CD14-positive monocyte (primary cell): ENCODE data around the gene HAGH. TPM values are rescaled to one million over a fixed set of nuclear protein-coding genes. Genes with fewer than 3 reads are reported as not detected.
A peak's percentile ranks its signal among the peaks of the same experiment; 100 is the strongest.

Source experiments
- DNase-seq, 3 donors: peaks; one replicate each; pipeline ENCODE4 v3.0.0-alpha.2; 2011 to 2022
- H2AFZ ChIP-seq: 2 replicates; pipeline ENCODE4 v1.6.0; 2012; ENCODE audit warnings: mild to moderate bottlenecking, low read depth, low read length, inconsistent platforms; ENCODE audit not compliant: insufficient read depth, poor library complexity, severe bottlenecking
- H3K27ac ChIP-seq, 2 donors: 1 replicate in 1 of 2; 2 replicates in 1 of 2; pipeline ENCODE4 v1.5.1; 2012 to 2013; ENCODE audit warnings: low read length in 2 of 2, control low read depth in 1 of 2, inconsistent platforms in 1 of 2, low read depth in 1 of 2, mild to moderate bottlenecking in 1 of 2
- H3K27me3 ChIP-seq, 2 donors: one replicate each; pipeline versions ENCODE4 v1.6.0 to v1.6.1; 2011 to 2013; ENCODE audit warnings: low read length in 2 of 2; ENCODE audit not compliant: control insufficient read depth in 2 of 2, insufficient read depth in 2 of 2
- H3K36me3 ChIP-seq, 2 donors: replicated peaks in 1 of 2; 1 replicate in 1 of 2; 2 replicates in 1 of 2; pipeline versions ENCODE4 v1.5.1 to v1.6.1; 2012 to 2013; ENCODE audit warnings: low read length in 2 of 2, control low read depth in 1 of 2, inconsistent platforms in 1 of 2, mild to moderate bottlenecking in 1 of 2; ENCODE audit not compliant: insufficient read depth in 2 of 2, control insufficient read depth in 1 of 2
- H3K4me1 ChIP-seq, 2 donors: 1 replicate in 1 of 2; 2 replicates in 1 of 2; pipeline versions ENCODE4 v1.5.1 to v1.6.1; 2012 to 2013; ENCODE audit warnings: low read length in 2 of 2, control low read depth in 1 of 2, inconsistent platforms in 1 of 2, mild to moderate bottlenecking in 1 of 2, moderate library complexity in 1 of 2; ENCODE audit not compliant: insufficient read depth in 2 of 2, control insufficient read depth in 1 of 2
- H3K4me2 ChIP-seq: replicated peaks from 2 replicates; pipeline ENCODE3; 2012; ENCODE audit warnings: low read length, moderate library complexity, mild to moderate bottlenecking; ENCODE audit not compliant: poor library complexity, severe bottlenecking; ENCODE audit errors: extremely low read depth
- H3K4me3 ChIP-seq, 3 experiments: fragments of 200-600 bp in 1 of 3; sonication (generic) in 1 of 3; replicated peaks in 1 of 3; 1 replicate in 2 of 3; 2 replicates in 1 of 3; pipeline ENCODE4 v1.5.1; 2011 to 2013; ENCODE audit warnings: low read length in 3 of 3, mild to moderate bottlenecking in 3 of 3, control low read depth in 2 of 3, low read depth in 2 of 3, inconsistent platforms in 1 of 3, moderate library complexity in 1 of 3
- H3K79me2 ChIP-seq: 2 replicates; pipeline ENCODE4 v1.6.0; 2012; ENCODE audit warnings: mild to moderate bottlenecking, control low read depth, inconsistent platforms, low read length, moderate library complexity; ENCODE audit not compliant: insufficient read depth
- H3K9ac ChIP-seq: 2 replicates; pipeline ENCODE4 v1.6.0; 2017; ENCODE audit warnings: low read length, mild to moderate bottlenecking; ENCODE audit not compliant: insufficient read depth, poor library complexity, severe bottlenecking
- H3K9me3 ChIP-seq, 2 donors: replicated peaks in 1 of 2; 1 replicate in 1 of 2; 2 replicates in 1 of 2; pipeline versions ENCODE4 v1.5.1 to v1.6.1; 2012 to 2013; ENCODE audit warnings: low read length in 2 of 2, control low read depth in 1 of 2; ENCODE audit not compliant: control insufficient read depth in 1 of 2, insufficient read depth in 1 of 2
- H4K20me1 ChIP-seq: 2 replicates; pipeline ENCODE4 v1.6.0; 2012; ENCODE audit warnings: mild to moderate bottlenecking, low read length, control low read depth, moderate library complexity; ENCODE audit not compliant: insufficient read depth
- H3K27ac Mint-ChIP-seq, 7 donors: one replicate each; pipeline ENCODE4 v1.8.0; 2020; ENCODE audit warnings: mild to moderate bottlenecking in 7 of 7, mixed read lengths in 7 of 7, moderate library complexity in 6 of 7, inconsistent platforms in 2 of 7
- H3K27me3 Mint-ChIP-seq, 3 donors: one replicate each; pipeline ENCODE4 v1.8.0; 2021 to 2022; ENCODE audit warnings: low read depth in 3 of 3, mild to moderate bottlenecking in 3 of 3, mixed read lengths in 3 of 3, moderate library complexity in 3 of 3, inconsistent platforms in 1 of 3
- H3K36me3 Mint-ChIP-seq, 2 donors: one replicate each; pipeline ENCODE4 v1.8.0; 2020; ENCODE audit warnings: mixed read lengths in 2 of 2, inconsistent platforms in 1 of 2, mild to moderate bottlenecking in 1 of 2
- H3K4me1 Mint-ChIP-seq: one replicate; pipeline ENCODE4 v1.8.0; 2020; ENCODE audit warnings: mild to moderate bottlenecking, mixed read lengths
- H3K4me3 Mint-ChIP-seq, 2 donors: one replicate each; pipeline ENCODE4 v1.8.0; 2020; ENCODE audit warnings: mild to moderate bottlenecking in 2 of 2, mixed read lengths in 2 of 2, moderate library complexity in 1 of 2
- H3K9me3 Mint-ChIP-seq, 7 donors: one replicate each; pipeline ENCODE4 v1.8.0; 2020 to 2022; ENCODE audit warnings: mixed read lengths in 7 of 7, mild to moderate bottlenecking in 6 of 7, moderate library complexity in 6 of 7, inconsistent platforms in 2 of 7
- WGBS: methylation state at CpG from one replicate; pipeline ENCODE4 v1.1.5; 2013; ENCODE audit warnings: missing lambda C conversion rate; ENCODE audit not compliant: insufficient coverage; 5-methylcytosine and 5-hydroxymethylcytosine counted together
- intact Hi-C, 2 donors: fragments of 100-400 bp; cut with micrococcal nuclease; formaldehyde crosslinking; loops; one replicate each; pipeline versions ENCODE4 v1.15.0 to v1.15.1; 2023
- polyA plus RNA-seq, 3 donors: library from polyadenylated mRNA; depleted of rRNA in 1 of 3; unstranded in 2 of 3; stranded (reverse) in 1 of 3; fragments of 300-500 nt in 2 of 3; fragments of >200 nt in 1 of 3; fragmentation: Illumina TruSeq in 2 of 3; gene quantifications; 1 replicate in 2 of 3; 2 replicates in 1 of 3; pipeline ENCODE4 v1.2.3, GENCODE V29; 2012 to 2021
- TF ChIP-seq, protein P1 (sequence below): fragments of 200-600 bp; IDR thresholded peaks from one replicate; pipeline ENCODE4 v1.8.0; 2022; ENCODE audit warnings: antibody characterized with exemption, mild to moderate bottlenecking

HAGH gene
- polyA plus RNA-seq, 3 donors: 42.6 to 82.1 (median 47.7) TPM

DNA sequence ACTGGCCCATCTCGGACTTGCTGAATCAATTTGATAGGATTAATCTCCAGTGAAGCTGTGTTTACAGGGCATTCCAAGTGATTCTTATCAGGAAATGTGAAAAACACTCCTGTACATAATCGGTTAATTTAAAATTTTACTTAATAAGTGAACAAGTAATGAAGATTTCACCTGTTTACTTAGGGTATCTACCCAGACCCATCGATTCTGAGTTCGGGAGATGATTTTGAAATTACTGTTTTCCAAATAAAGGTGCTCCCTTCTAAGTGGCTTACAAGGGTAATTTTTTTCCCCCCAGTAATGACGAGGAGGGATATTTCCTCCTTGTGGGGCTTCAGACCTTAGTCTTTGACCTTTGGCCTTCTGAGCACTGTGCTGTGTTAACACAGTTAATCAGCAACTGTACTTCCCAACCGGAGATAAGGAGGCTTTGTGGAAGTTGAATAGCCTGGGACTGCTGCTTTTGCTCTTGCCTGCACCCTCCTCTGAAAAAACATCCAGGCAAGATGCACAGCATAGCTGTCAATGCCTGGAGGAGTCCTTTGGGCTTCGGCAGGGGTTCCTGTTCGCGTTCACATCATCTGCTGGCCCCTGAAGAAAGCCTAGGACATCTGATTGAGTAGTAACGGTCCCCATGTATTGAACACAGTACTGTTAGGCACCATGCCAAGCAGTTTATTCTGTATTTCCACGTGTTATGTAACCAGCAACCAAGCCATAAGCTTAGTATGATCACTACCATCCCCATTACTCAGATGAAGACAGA, 2.2 kb upstream of the HAGH start:
- no peak overlapping the region for H3K4me3 ChIP-seq
- TF ChIP-seq, protein P1, sequence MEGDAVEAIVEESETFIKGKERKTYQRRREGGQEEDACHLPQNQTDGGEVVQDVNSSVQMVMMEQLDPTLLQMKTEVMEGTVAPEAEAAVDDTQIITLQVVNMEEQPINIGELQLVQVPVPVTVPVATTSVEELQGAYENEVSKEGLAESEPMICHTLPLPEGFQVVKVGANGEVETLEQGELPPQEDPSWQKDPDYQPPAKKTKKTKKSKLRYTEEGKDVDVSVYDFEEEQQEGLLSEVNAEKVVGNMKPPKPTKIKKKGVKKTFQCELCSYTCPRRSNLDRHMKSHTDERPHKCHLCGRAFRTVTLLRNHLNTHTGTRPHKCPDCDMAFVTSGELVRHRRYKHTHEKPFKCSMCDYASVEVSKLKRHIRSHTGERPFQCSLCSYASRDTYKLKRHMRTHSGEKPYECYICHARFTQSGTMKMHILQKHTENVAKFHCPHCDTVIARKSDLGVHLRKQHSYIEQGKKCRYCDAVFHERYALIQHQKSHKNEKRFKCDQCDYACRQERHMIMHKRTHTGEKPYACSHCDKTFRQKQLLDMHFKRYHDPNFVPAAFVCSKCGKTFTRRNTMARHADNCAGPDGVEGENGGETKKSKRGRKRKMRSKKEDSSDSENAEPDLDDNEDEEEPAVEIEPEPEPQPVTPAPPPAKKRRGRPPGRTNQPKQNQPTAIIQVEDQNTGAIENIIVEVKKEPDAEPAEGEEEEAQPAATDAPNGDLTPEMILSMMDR: no peak
- H3K36me3 ChIP-seq: peaks cover 0 to 7% of the 10 kb centered on the region in 2 donors
- H3K9ac ChIP-seq: no peak overlapping the region
- H3K27ac ChIP-seq: no peak overlapping the region
- Mint-ChIP-seq H3K4me3 (no peak overlapping the region), H3K27me3 (peaks cover 0 to 3% (median 0%) of the 10 kb centered on the region in 3 donors), H3K4me1 (peaks cover 31% of the 10 kb centered on the region), H3K27ac (peak overlapping the region in 1 of 7 donors; percentile 25), H3K9me3 (peaks cover 0 to 2% (median 0%) of the 10 kb centered on the region in 7 donors), H3K36me3 (peaks cover 13 to 15% of the 10 kb centered on the region in 2 donors)
- DNase-seq: no peak
- peaks cover 39% of the 10 kb centered on the region for H3K79me2 ChIP-seq
- 75% methylated on average over 6 of the region's 11 CpGs for whole genome bisulfite sequencing
- no peaks in the 10 kb centered on the region for H3K27me3 ChIP-seq
- H3K4me2 ChIP-seq: no peak overlapping the region
- H3K4me1 ChIP-seq: peaks cover 22 to 39% of the 10 kb centered on the region in 2 donors
- no peaks in the 10 kb centered on the region for H3K9me3 ChIP-seq
- H2AFZ ChIP-seq: no peak overlapping the region
- H4K20me1 ChIP-seq: peaks cover 25% of the 10 kb centered on the region
- intact Hi-C loops: loop anchor here in 1 of 2 donors (5.0 kb wide), 1 partner anchor 47 kb away; the partner anchor contains the start of genes NUBP2 and SPSB3

DNA sequence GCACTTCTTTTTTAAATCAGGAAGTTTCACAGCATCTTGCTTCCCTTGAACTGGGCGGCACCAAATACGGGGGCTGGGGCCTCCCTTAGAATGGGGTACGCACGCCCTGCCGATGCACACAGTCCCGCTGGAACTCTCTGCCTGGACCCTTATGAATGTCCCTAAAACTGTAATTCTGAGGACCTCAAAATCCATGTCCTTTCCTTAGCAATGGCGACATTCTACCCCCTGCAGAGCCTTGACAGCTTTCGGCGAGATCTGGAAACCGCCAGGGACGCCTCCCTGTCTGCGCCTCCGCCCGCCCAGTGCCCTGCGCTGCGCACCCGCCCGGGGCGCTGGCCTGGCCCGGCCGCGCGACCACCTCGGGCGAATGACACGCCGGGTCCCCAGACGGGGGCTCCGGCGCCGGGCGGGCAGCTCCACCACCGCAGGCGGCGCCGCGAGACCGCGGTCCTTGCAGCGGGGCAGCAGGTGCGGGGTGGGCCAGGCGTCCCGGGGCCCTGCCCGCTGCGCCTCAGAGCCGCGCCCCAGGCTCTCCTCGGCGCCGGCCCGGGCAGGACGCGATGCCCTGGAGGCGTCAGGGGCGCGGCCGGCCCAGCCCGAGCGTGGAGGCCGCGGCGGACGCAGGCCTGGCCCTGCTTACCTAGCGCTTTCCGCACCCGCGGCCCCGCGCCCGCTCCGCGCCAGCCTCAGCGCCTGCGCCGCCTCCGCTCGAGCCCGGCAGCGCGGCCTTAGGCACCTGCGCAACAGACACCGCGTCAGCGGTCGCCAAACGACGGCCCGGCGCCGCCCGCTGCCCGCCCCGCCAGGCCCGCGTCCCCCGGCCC, 548 bp downstream of the HAGH start:
- peaks cover 22 to 39% of the 10 kb centered on the region in 2 donors for H3K4me1 ChIP-seq
- under 1% methylated on average over 96 of the region's 96 CpGs for WGBS

More for the DNA sequence above, 548 bp downstream of the HAGH start:
- Histone ChIP-seq H3K9me3 (no peaks in the 10 kb centered on the region), H3K36me3 (peaks cover 17 to 26% of the 10 kb centered on the region in 2 donors), H3K4me3 (peak overlapping the region; percentile 42 to 91 (median 62)), H3K27me3 (no peaks in the 10 kb centered on the region), H2AFZ (peak overlapping the region; percentile 69), H3K9ac (peak overlapping the region; percentile 66), H3K79me2 (peaks cover 52% of the 10 kb centered on the region), H3K4me2 (peak overlapping the region; percentile 94), H3K27ac (peak overlapping the region; percentile 49 to 74), H4K20me1 (peaks cover 49% of the 10 kb centered on the region)
- intact Hi-C loops: loop anchor here (2.0 to 5.0 kb wide), 2 partner anchors 43 to 44 kb away; partner anchors contain the start of genes NUBP2 (in 2 of the 2) and SPSB3 (in 2 of the 2)
- Mint-ChIP-seq H3K27ac (peak overlapping the region; percentile 68 to 87 (median 79)), H3K4me1 (peaks cover 31% of the 10 kb centered on the region), H3K36me3 (peaks cover 7 to 34% of the 10 kb centered on the region in 2 donors), H3K9me3 (peaks cover 0 to 2% (median 0%) of the 10 kb centered on the region in 7 donors), H3K27me3 (peaks cover 0 to 3% (median 0%) of the 10 kb centered on the region in 3 donors), H3K4me3 (peak overlapping the region; percentile 76 to 87)
- TF ChIP-seq, protein P1: no peak
- DNase-seq: peak; percentile 9 to 67 (median 47)
